Uterus (tissue), 2 donors: ENCODE results near the gene KCNH1.

Experiments used
- POLR2A ChIP-seq, 2 donors: fragments of 450-650 bp; IDR thresholded peaks; one replicate each; pipeline ENCODE4 v1.6.1; 2016; ENCODE audit warnings: antibody characterized with exemption in 2 of 2, mild to moderate bottlenecking in 1 of 2, moderate library complexity in 1 of 2
- TF ChIP-seq, protein P1 (sequence below), 4 experiments: fragments of 200-600 bp in 2 of 4; fragments of 450-650 bp in 2 of 4; sonication (generic) in 2 of 4; IDR thresholded peaks; one replicate each; pipeline ENCODE4 v1.5.1; 2016 to 2019; ENCODE audit warnings: antibody characterized with exemption in 4 of 4, mild to moderate bottlenecking in 2 of 4, moderate library complexity in 1 of 4

DNA sequence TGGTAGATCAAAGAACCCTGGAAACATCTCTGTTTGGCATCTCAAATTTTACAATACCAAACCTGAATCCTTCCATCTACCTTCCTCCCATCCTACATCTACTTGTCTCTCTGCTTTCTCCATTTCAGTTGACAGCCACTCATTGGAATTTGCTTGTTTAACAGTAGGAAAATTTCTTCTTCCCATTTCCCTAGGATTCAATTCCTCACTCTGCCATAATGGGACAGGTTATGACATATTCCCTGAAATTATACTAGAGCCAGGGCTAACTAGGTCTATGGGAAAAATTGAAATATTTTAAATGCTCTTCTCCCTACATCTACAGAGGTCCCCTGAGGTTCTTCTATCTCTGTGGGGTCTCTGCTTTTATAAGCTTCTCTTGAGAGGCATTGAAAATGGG lies 257.7 kb downstream of the KCNH1 start:
- TF ChIP-seq, protein P1, sequence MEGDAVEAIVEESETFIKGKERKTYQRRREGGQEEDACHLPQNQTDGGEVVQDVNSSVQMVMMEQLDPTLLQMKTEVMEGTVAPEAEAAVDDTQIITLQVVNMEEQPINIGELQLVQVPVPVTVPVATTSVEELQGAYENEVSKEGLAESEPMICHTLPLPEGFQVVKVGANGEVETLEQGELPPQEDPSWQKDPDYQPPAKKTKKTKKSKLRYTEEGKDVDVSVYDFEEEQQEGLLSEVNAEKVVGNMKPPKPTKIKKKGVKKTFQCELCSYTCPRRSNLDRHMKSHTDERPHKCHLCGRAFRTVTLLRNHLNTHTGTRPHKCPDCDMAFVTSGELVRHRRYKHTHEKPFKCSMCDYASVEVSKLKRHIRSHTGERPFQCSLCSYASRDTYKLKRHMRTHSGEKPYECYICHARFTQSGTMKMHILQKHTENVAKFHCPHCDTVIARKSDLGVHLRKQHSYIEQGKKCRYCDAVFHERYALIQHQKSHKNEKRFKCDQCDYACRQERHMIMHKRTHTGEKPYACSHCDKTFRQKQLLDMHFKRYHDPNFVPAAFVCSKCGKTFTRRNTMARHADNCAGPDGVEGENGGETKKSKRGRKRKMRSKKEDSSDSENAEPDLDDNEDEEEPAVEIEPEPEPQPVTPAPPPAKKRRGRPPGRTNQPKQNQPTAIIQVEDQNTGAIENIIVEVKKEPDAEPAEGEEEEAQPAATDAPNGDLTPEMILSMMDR (IDR thresholded peaks at IDR 0.05): no peak
- no peak for TF ChIP-seq POLR2A (IDR thresholded peaks at IDR 0.05)
